K562 (cell line): ENCODE data around the gene MLYCD. TPM values are rescaled to one million over a fixed set of nuclear protein-coding genes. Genes with fewer than 3 reads are reported as not detected.
A peak's percentile ranks its signal among the peaks of the same experiment; 100 is the strongest.

ENCODE experiments used
- ATAC-seq: fragments of 200-7000 bp; cut with Tn5 transposase; 3 replicates; pipeline ENCODE4 v1.9.1; 2020; ENCODE audit warnings: moderate library complexity
- BruUV-seq: library from RNA; stranded (reverse); fragments of 400-500 nt; replicated peaks from 2 replicates; lab custom pipeline; 2021; lab: Mats Ljungman, UMichigan
- CTCF ChIA-PET: fragments of 300-600 bp; formaldehyde crosslinking; extraction: SDS; loops from one replicate; lab custom pipeline; 2021; ENCODE audit warnings: low intra/inter-chr PET ratio; lab: Yijun Ruan, JAX
- POLR2A ChIA-PET: fragments of 300-600, 350-650 bp; sonication (Branson Sonifier 250); formaldehyde crosslinking; extraction: SDS; loops from one replicate; lab custom pipeline; 2021; ENCODE audit warnings: antibody characterized with exemption, inconsistent platforms; lab: Yijun Ruan, JAX
- DNase-seq, 4 experiments: peaks; one replicate each; pipeline versions ENCODE4 v3.0.0 to v3.0.0-alpha.2; 2011 to 2018; ENCODE audit warnings: low spot score in 3 of 4, mixed read lengths in 3 of 4; ENCODE audit errors: extremely low read depth in 1 of 4
- FAIRE-seq: peaks from 2 replicates; lab custom pipeline; 2011; peaks lifted over from hg19 to GRCh38; lab: Jason Lieb, UNC
- H2AFZ ChIP-seq: 2 replicates; pipeline ENCODE4 v1.6.0; 2011; ENCODE audit warnings: low read depth, low read length, control low read depth, inconsistent platforms
- H3K27ac ChIP-seq: fragments of 200-600 bp; 3 replicates; pipeline ENCODE4 v1.8.0; 2011; ENCODE audit warnings: low read depth, mild to moderate bottlenecking, control low read depth, inconsistent platforms, low read length, moderate library complexity, mixed read lengths; ENCODE audit errors: extremely low read depth
- H3K27me3 ChIP-seq, 2 experiments: fragments of 300-600 bp in 1 of 2; 2 replicates in 1 of 2; 3 replicates in 1 of 2; pipeline versions ENCODE4 v1.6.0 to v1.8.0; 2011; ENCODE audit warnings: inconsistent platforms in 2 of 2, low read length in 2 of 2, mild to moderate bottlenecking in 1 of 2, mixed read lengths in 1 of 2, moderate library complexity in 1 of 2; ENCODE audit not compliant: control insufficient read depth in 2 of 2, insufficient read depth in 2 of 2
- H3K36me3 ChIP-seq: fragments of 300-600 bp; 3 replicates; pipeline ENCODE4 v1.8.0; 2011; ENCODE audit warnings: mild to moderate bottlenecking, low read length, inconsistent platforms; ENCODE audit not compliant: control insufficient read depth, insufficient read depth
- H3K4me1 ChIP-seq, 2 experiments: fragments of 200-600 bp in 1 of 2; replicated peaks in 1 of 2; 2 replicates in 1 of 2; 3 replicates in 1 of 2; pipeline versions ENCODE4 v1.5.1 to v1.8.0; 2011; ENCODE audit warnings: inconsistent platforms in 2 of 2, low read length in 2 of 2, mild to moderate bottlenecking in 1 of 2, mixed read lengths in 1 of 2, moderate library complexity in 1 of 2; ENCODE audit not compliant: control insufficient read depth in 2 of 2, insufficient read depth in 2 of 2
- H3K4me2 ChIP-seq: 2 replicates; pipeline ENCODE4 v1.6.1; 2011; ENCODE audit warnings: low read length, control low read depth, inconsistent platforms, mixed read lengths; ENCODE audit not compliant: insufficient read depth
- H3K4me3 ChIP-seq: fragments of 200-600 bp; sonication (generic), shearing (Covaris generic); 2 replicates; pipeline ENCODE4 v1.5.1; 2016; ENCODE audit warnings: control low read depth, inconsistent platforms
- H3K79me2 ChIP-seq: fragments of 200-600 bp; 3 replicates; pipeline ENCODE4 v1.8.0; 2011; ENCODE audit warnings: low read length, inconsistent platforms; ENCODE audit not compliant: control insufficient read depth, insufficient read depth
- H3K9ac ChIP-seq, 2 experiments: 2 replicates each; pipeline versions ENCODE4 v1.6.0 to v1.6.1; 2011; ENCODE audit warnings: low read depth in 2 of 2, low read length in 2 of 2, control low read depth in 1 of 2, inconsistent platforms in 1 of 2, mild to moderate bottlenecking in 1 of 2, mixed read lengths in 1 of 2; ENCODE audit not compliant: insufficient read depth in 1 of 2
- H3K9me1 ChIP-seq: one replicate; pipeline ENCODE4 v1.6.0; 2011; ENCODE audit warnings: inconsistent platforms, mild to moderate bottlenecking, low read length, moderate library complexity; ENCODE audit not compliant: control insufficient read depth, insufficient read depth
- H3K9me3 ChIP-seq: replicated peaks from 2 replicates; pipeline ENCODE4 v1.5.1; 2011; ENCODE audit warnings: low read depth, low read length, inconsistent platforms; ENCODE audit not compliant: control insufficient read depth, insufficient read depth
- H4K20me1 ChIP-seq: replicated peaks from 2 replicates; pipeline ENCODE4 v1.6.1; 2011; ENCODE audit warnings: low read length, inconsistent platforms, mixed read lengths; ENCODE audit not compliant: control insufficient read depth, insufficient read depth
- CBFA2T3 ChIP-seq: fragments of 450-650 bp; IDR thresholded peaks from 2 replicates; pipeline ENCODE4 v1.6.1; 2017
- GTF2E2 ChIP-seq: fragments of 200-800 bp; sonication (Bioruptor generic); IDR thresholded peaks from 2 replicates; pipeline ENCODE4 v1.6.1; 2016; ENCODE audit warnings: missing genetic modification characterization, missing compliant biosample characterization
- HDAC6 ChIP-seq: IDR thresholded peaks from 2 replicates; pipeline ENCODE4 v1.6.1; 2012; ENCODE audit warnings: low read depth, mild to moderate bottlenecking, control low read depth, inconsistent platforms, low read length, moderate library complexity
- HMG20A ChIP-seq: fragments of 450-650 bp; formaldehyde crosslinking; conservative IDR thresholded peaks from 2 replicates; pipeline ENCODE4 v1.4.0; 2020; ENCODE audit warnings: mild to moderate bottlenecking, mixed read lengths
- HOMEZ ChIP-seq: fragments of 250-450 bp; sonication (Bioruptor Pico); IDR thresholded peaks from 2 replicates; pipeline ENCODE4 v1.4.0; 2020; ENCODE audit warnings: mild to moderate bottlenecking, moderate library complexity
- KDM4B ChIP-seq, 2 experiments: fragments of 450-650 bp in 1 of 2; sonication (generic) in 1 of 2; IDR thresholded peaks; 2 replicates each; pipeline ENCODE4 v1.6.1; 2016 to 2017; ENCODE audit warnings: borderline replicate concordance in 2 of 2, antibody characterized with exemption in 1 of 2, low read depth in 1 of 2, mild to moderate bottlenecking in 1 of 2
- PTTG1 ChIP-seq: fragments of 450-650 bp; IDR thresholded peaks from 2 replicates; pipeline ENCODE4 v1.6.1; 2016; ENCODE audit warnings: low read depth, mild to moderate bottlenecking, missing genetic modification characterization, missing compliant biosample characterization
- RCOR1 ChIP-seq, 2 experiments: IDR thresholded peaks; 2 replicates each; pipeline ENCODE4 v1.6.1; 2012; ENCODE audit warnings: low read depth in 2 of 2, low read length in 2 of 2, borderline replicate concordance in 1 of 2, improper control_type of control experiment in 1 of 2
- SETDB1 ChIP-seq: IDR thresholded peaks from one replicate; pipeline ENCODE4 v1.6.1; 2012; ENCODE audit warnings: low read length, control low read depth, inconsistent platforms
- SMARCA4 ChIP-seq: fragments of 450-650 bp; IDR thresholded peaks from 2 replicates; pipeline ENCODE4 v1.6.1; 2016
- ZNF12 ChIP-seq: sonication (generic); formaldehyde crosslinking; IDR thresholded peaks from 2 replicates; pipeline ENCODE4 v1.4.0; 2020; ENCODE audit warnings: mild to moderate bottlenecking, missing genetic modification reagents
- ZNF740 ChIP-seq, 3 experiments: fragments of 200-800 bp in 1 of 3; sonication (Bioruptor generic) in 1 of 3; sonication (generic) in 1 of 3; formaldehyde crosslinking in 1 of 3; IDR thresholded peaks; 2 replicates each; pipeline versions ENCODE4 v1.6.1 to v1.8.0; 2016 to 2022; ENCODE audit warnings: mild to moderate bottlenecking in 2 of 3, missing compliant biosample characterization in 2 of 3, missing genetic modification characterization in 2 of 3, missing genetic modification reagents in 1 of 3
- WGBS: fragments of 100-300 bp; shearing (Covaris generic); methylation state at CpG from one replicate; pipeline ENCODE4 v1.1.6; 2016; ENCODE audit warnings: low coverage, mixed read lengths; ENCODE audit not compliant: insufficient coverage; ENCODE audit errors: missing lambda C conversion rate; 5-methylcytosine and 5-hydroxymethylcytosine counted together
- in situ Hi-C: fragments of 300-500 bp; cut with MboI; formaldehyde crosslinking; loops from 4 replicates; pipeline ENCODE4 v1.15.0; 2018; ENCODE audit warnings: inconsistent platforms, mixed read lengths
- intact Hi-C: fragments of 100-400 bp; cut with micrococcal nuclease; formaldehyde crosslinking; loops from 2 replicates; pipeline ENCODE4 v1.14.2; 2022
- polyA plus RNA-seq, 8 experiments: library from polyadenylated mRNA; depleted of rRNA in 4 of 8; stranded (reverse) in 5 of 8; unstranded in 3 of 8; fragments of >200 nt; fragmentation: Nextera tagmentation in 2 of 8; fragmentation: Illumina TruSeq in 1 of 8; extraction: Ambion mirVana in 2 of 8; extraction: Trizol in 1 of 8; gene quantifications; 2 replicates each; pipeline versions ENCODE4 v1.2.1 to v1.2.3, GENCODE V29; 2011 to 2014; ENCODE audit warnings: inconsistent platforms in 1 of 8, missing spikeins in 1 of 8
- total RNA-seq, 7 experiments: library from RNA; depleted of rRNA in 6 of 7; stranded (reverse); fragments of >200 nt in 6 of 7; fragmentation: Illumina TruSeq in 2 of 7; extraction: Trizol in 2 of 7; gene quantifications; 2 replicates each; pipeline versions ENCODE4 v1.2.1 to v1.2.3, GENCODE V29; 2011 to 2021; ENCODE audit warnings: low replicate concordance in 1 of 7

Gene MLYCD
- total and polyA plus RNA-seq, 9 of the 15 experiments (the other 6 are each of a cell fraction or from before 2014, with no cell fraction given): 0.15 to 2.0 (median 1.0) TPM

- no peak overlapping the region for H3K9ac ChIP-seq
- DNase-seq: no peak
- H3K4me2 ChIP-seq: no peak overlapping the region
- ChIA-PET CTCF (no interaction called here), POLR2A (interaction anchor here (0.9 kb wide), 1 partner anchor 74 kb away, joined by 3 read pairs; no protein-coding TSS in a partner anchor)
- no peak for FAIRE-seq
- H3K9me3 ChIP-seq: no peaks in the 10 kb centered on the region
- H3K36me3 ChIP-seq: no peaks in the 10 kb centered on the region
- no peaks in the 10 kb centered on the region for H4K20me1 ChIP-seq
- 35% methylated on average over 5 of the region's 5 CpGs for WGBS
- no peaks in the 10 kb centered on the region for H3K79me2 ChIP-seq
- H3K4me1 ChIP-seq: peaks cover 0 to 5% of the 10 kb centered on the region in 2 experiments; a peak in 2 of 5 replicates
- intact Hi-C loops (no loop called here), in situ Hi-C loops (no loop called here)
- BruUV-seq: no TSS peak
- H3K4me3 ChIP-seq: no peak overlapping the region
- H3K9me1 ChIP-seq: no peaks in the 10 kb centered on the region
- H3K27ac ChIP-seq: no peak overlapping the region
- no peak for ATAC-seq
- H3K27me3 ChIP-seq: peaks cover 5 to 30% of the 10 kb centered on the region in 2 experiments; a peak in 4 of 5 replicates
- no peak overlapping the region for H2AFZ ChIP-seq
- no peak for TF ChIP-seq PTTG1
- peak; percentile 94 for TF ChIP-seq ZNF12 (CRISPR knock-in tag)
Measured at GRCh38 chr16:83890359-83890758, 8.6 kb upstream of the MLYCD start.

- ChIA-PET POLR2A (no interaction called here), CTCF (no interaction called here)
- H3K79me2 ChIP-seq: no peaks in the 10 kb centered on the region
- 2% methylated on average over 3 of the region's 3 CpGs for WGBS
- peaks cover 0 to 5% of the 10 kb centered on the region in 2 experiments; a peak in 2 of 5 replicates for H3K4me1 ChIP-seq
- no peak overlapping the region for H3K4me3 ChIP-seq
- FAIRE-seq (no peak), ATAC-seq (no peak), DNase-seq (no peak)
- no peak overlapping the region for H2AFZ ChIP-seq
- no peaks in the 10 kb centered on the region for H4K20me1 ChIP-seq
- H3K27me3 ChIP-seq: peaks cover 5 to 16% of the 10 kb centered on the region in 2 experiments; a peak in 4 of 5 replicates
- H3K27ac ChIP-seq: no peak overlapping the region
- H3K36me3 ChIP-seq: no peaks in the 10 kb centered on the region
- no peaks in the 10 kb centered on the region for H3K9me3 ChIP-seq
- H3K9ac ChIP-seq: no peak overlapping the region
- intact Hi-C loops (no loop called here), in situ Hi-C loops (no loop called here)
- H3K9me1 ChIP-seq: no peaks in the 10 kb centered on the region
- BruUV-seq: no TSS peak
- TF ChIP-seq SETDB1 (no peak), SMARCA4 (no peak), HOMEZ (no peak), HMG20A (CRISPR knock-in tag) (no peak), HDAC6 (no peak), RCOR1 (IDR thresholded peaks at IDR 0.05; ENCODE audit: borderline replicate concordance in 1 of 2, low read depth in 2 of 2, low read length in 2 of 2) (no peak), ZNF740 (CRISPR knock-in tag; IDR thresholded peaks at IDR 0.05) (no peak), ZNF740 (tag; IDR thresholded peaks at IDR 0.05) (no peak), KDM4B (IDR thresholded peaks at IDR 0.05; ENCODE audit: borderline replicate concordance in 2 of 2, low read depth in 1 of 2) (no peak), GTF2E2 (tag) (no peak), CBFA2T3 (no peak)
- TF ChIP-seq, all 486 proteins: peak for 0
- no peak overlapping the region for H3K4me2 ChIP-seq
Measured at GRCh38 chr16:83891742-83892141, 7.2 kb upstream of the MLYCD start.
